WTC11 (cell line): ENCODE data around the gene ATP11A.

Source experiments
- CREB1 ChIP-seq: sonication (generic); formaldehyde crosslinking; IDR thresholded peaks from 2 replicates; pipeline ENCODE4 v1.8.0; 2023; ENCODE audit warnings: mild to moderate bottlenecking, missing genetic modification reagents
- CTCF ChIP-seq: fragments of 200-600 bp; IDR thresholded peaks from 2 replicates; pipeline ENCODE4 v1.8.0; 2022; ENCODE audit warnings: antibody characterized with exemption
- FOXP4 ChIP-seq: sonication (generic); formaldehyde crosslinking; IDR thresholded peaks from 2 replicates; pipeline ENCODE4 v1.8.0; 2022; ENCODE audit warnings: mild to moderate bottlenecking, missing genetic modification reagents
- GRHL2 ChIP-seq: fragments of 250-450 bp; sonication (Bioruptor Pico); IDR thresholded peaks from 2 replicates; pipeline ENCODE4 v1.8.0; 2022; ENCODE audit warnings: mild to moderate bottlenecking, moderate library complexity; ENCODE audit not compliant: insufficient replicate concordance, severe bottlenecking
- IRF1 ChIP-seq: sonication (generic); formaldehyde crosslinking; IDR thresholded peaks from 2 replicates; pipeline ENCODE4 v1.8.0; 2023; ENCODE audit warnings: missing genetic modification reagents
- KAT7 ChIP-seq: sonication (generic); formaldehyde crosslinking; IDR thresholded peaks from 2 replicates; pipeline ENCODE4 v1.8.1; 2023; ENCODE audit warnings: missing genetic modification reagents, mild to moderate bottlenecking, borderline replicate concordance
- MAX ChIP-seq: sonication (generic); formaldehyde crosslinking; IDR thresholded peaks from 2 replicates; pipeline ENCODE4 v1.8.0; 2022; ENCODE audit warnings: mild to moderate bottlenecking, missing genetic modification reagents
- NR2C2 ChIP-seq: sonication (generic); formaldehyde crosslinking; IDR thresholded peaks from 2 replicates; pipeline ENCODE4 v1.8.0; 2022; ENCODE audit warnings: mild to moderate bottlenecking, missing genetic modification reagents
- OVOL2 ChIP-seq: fragments of 250-450 bp; sonication (Bioruptor Pico); IDR thresholded peaks from 2 replicates; pipeline ENCODE4 v1.9.0; 2021; ENCODE audit warnings: mild to moderate bottlenecking, borderline replicate concordance
- STAT6 ChIP-seq: sonication (generic); formaldehyde crosslinking; conservative IDR thresholded peaks from 2 replicates; pipeline ENCODE4 v1.8.1; 2023; ENCODE audit warnings: mild to moderate bottlenecking, low read depth, missing genetic modification reagents, moderate library complexity
- TEAD4 ChIP-seq: sonication (generic); formaldehyde crosslinking; IDR thresholded peaks from 2 replicates; pipeline ENCODE4 v1.8.0; 2022; ENCODE audit warnings: mild to moderate bottlenecking, missing genetic modification reagents
- USF2 ChIP-seq: sonication (generic); formaldehyde crosslinking; IDR thresholded peaks from 2 replicates; pipeline ENCODE4 v1.8.1; 2023; ENCODE audit warnings: mild to moderate bottlenecking, missing genetic modification reagents, moderate library complexity
- ZNF423 ChIP-seq: fragments of 250-450 bp; sonication (Bioruptor Pico); IDR thresholded peaks from 2 replicates; pipeline ENCODE4 v2.1.2; 2022; ENCODE audit warnings: mild to moderate bottlenecking, moderate library complexity

GRCh38 chr13:112844879-112845278 is 155.0 kb downstream of the ATP11A start:
- TF ChIP-seq CTCF (no peak), TEAD4 (CRISPR knock-in tag) (no peak), GRHL2 (CRISPR knock-in tag) (no peak), STAT6 (CRISPR knock-in tag) (no peak), KAT7 (CRISPR knock-in tag) (no peak), FOXP4 (CRISPR knock-in tag) (no peak), ZNF423 (CRISPR knock-in tag) (no peak), CREB1 (CRISPR knock-in tag) (no peak), IRF1 (no peak), MAX (CRISPR knock-in tag) (no peak), NR2C2 (CRISPR knock-in tag) (no peak), OVOL2 (CRISPR knock-in tag) (no peak), USF2 (CRISPR knock-in tag) (no peak)
